ENCODE measurements around the gene ITGA3. TPM values are rescaled to one million over a fixed set of nuclear protein-coding genes. Genes with fewer than 3 reads are reported as not detected.
A peak's percentile ranks its signal among the peaks of the same experiment; 100 is the strongest.

ITGA3 gene
- total and polyA plus RNA-seq, 4 donors: 48.1 to 159 (median 131) TPM

DNA sequence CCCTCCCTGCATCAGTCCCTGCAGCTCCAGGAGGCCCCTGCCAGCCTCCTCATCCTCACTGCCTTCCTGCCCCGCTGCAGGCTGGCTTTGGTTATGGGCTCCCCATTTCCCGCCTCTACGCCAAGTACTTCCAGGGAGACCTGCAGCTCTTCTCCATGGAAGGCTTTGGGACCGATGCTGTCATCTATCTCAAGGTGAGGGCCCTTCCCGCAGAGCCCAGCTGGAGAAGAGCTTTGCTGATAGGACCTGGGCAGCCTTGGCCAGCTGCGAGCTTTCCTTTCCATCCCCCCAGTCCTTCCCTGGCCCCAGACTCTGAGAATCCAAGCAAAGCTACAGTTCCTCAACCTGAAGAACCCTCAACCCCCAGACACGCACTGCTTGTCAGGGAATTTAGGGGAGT lies 53.3 kb downstream of the ITGA3 start:
- Histone ChIP-seq H3K36me3 (ENCODE audit: control insufficient read depth in 1 of 2, insufficient read depth in 2 of 2, low read length in 1 of 2) (peaks cover 0 to 3% of the 10 kb centered on the region in 2 donors), H3K27me3 (ENCODE audit: control insufficient read depth in 1 of 2, insufficient read depth in 2 of 2, low read length in 1 of 2) (no peaks in the 10 kb centered on the region), H3K9me3 (ENCODE audit: control insufficient read depth, low read length) (no peaks in the 10 kb centered on the region), H3K27ac (ENCODE audit: low read depth in 1 of 2, low read length in 2 of 2) (no peak overlapping the region), H3K4me3 (ENCODE audit: low read length in 2 of 2) (no peak overlapping the region), H3K4me1 (ENCODE audit: control insufficient read depth in 1 of 2, insufficient read depth in 2 of 2, low read length in 2 of 2) (peaks cover 0 to 4% of the 10 kb centered on the region in 2 donors)
- 78 to 91% methylated on average over 7 of the region's 7 CpGs for WGBS, 2 donors
- intact Hi-C loops (cut with DNase I): no loop called here
- ATAC-seq (ENCODE audit: low FRiP score) (no peak), DNase-seq (no peak)

- intact Hi-C loops (cut with DNase I): loop anchor here (5.0 to 10.0 kb wide), 4 partner anchors 53 to 183 kb away; partner anchors contain the start of gene SGCA (in 1 of the 2)
- no peaks in the 10 kb centered on the region for H3K27me3 ChIP-seq (ENCODE audit: control insufficient read depth in 1 of 2, insufficient read depth in 2 of 2, low read length in 1 of 2)
- 83 to 88% methylated on average over 16 to 19 of the region's 19 CpGs for WGBS, 2 donors
- H3K4me3 ChIP-seq (ENCODE audit: low read length in 2 of 2): no peak overlapping the region
- peaks cover 0 to 3% of the 10 kb centered on the region in 2 donors for H3K36me3 ChIP-seq (ENCODE audit: control insufficient read depth in 1 of 2, insufficient read depth in 2 of 2, low read length in 1 of 2)
- H3K4me1 ChIP-seq (ENCODE audit: control insufficient read depth in 1 of 2, insufficient read depth in 2 of 2, low read length in 2 of 2): peaks cover 0 to 4% of the 10 kb centered on the region in 2 donors
- no peaks in the 10 kb centered on the region for H3K9me3 ChIP-seq (ENCODE audit: control insufficient read depth, low read length)
- ATAC-seq (ENCODE audit: low FRiP score) (no peak), DNase-seq (no peak)
- peak overlapping the region in 1 of 2 donors; percentile 14 for H3K27ac ChIP-seq (ENCODE audit: low read depth in 1 of 2, low read length in 2 of 2)
Measured at GRCh38 chr17:50109785-50110184, 53.9 kb downstream of the ITGA3 start.

GRCh38 chr17:50110591-50111349 lies 54.9 kb downstream of the ITGA3 start:
- Histone ChIP-seq H3K4me3 (ENCODE audit: low read length in 2 of 2) (no peak overlapping the region), H3K27me3 (ENCODE audit: control insufficient read depth in 1 of 2, insufficient read depth in 2 of 2, low read length in 1 of 2) (no peaks in the 10 kb centered on the region), H3K4me1 (ENCODE audit: control insufficient read depth in 1 of 2, insufficient read depth in 2 of 2, low read length in 2 of 2) (peaks cover 0 to 4% of the 10 kb centered on the region in 2 donors), H3K27ac (ENCODE audit: low read depth in 1 of 2, low read length in 2 of 2) (peak overlapping the region; percentile 91 to 96), H3K9me3 (ENCODE audit: control insufficient read depth, low read length) (no peaks in the 10 kb centered on the region), H3K36me3 (ENCODE audit: control insufficient read depth in 1 of 2, insufficient read depth in 2 of 2, low read length in 1 of 2) (peaks cover 0 to 3% of the 10 kb centered on the region in 2 donors)
- intact Hi-C loops (cut with DNase I): loop anchor here (5.0 to 10.0 kb wide), 4 partner anchors 52 to 182 kb away; partner anchors contain the start of gene SGCA (in 1 of the 2)
- peak in 1 of 2 donors; percentile 88 for DNase-seq
- WGBS, 2 donors: 57 to 60% methylated on average over 19 of the region's 19 CpGs
- peak; percentile 50 for ATAC-seq (ENCODE audit: low FRiP score)

GRCh38 chr17:50111673-50112655 lies 56.1 kb downstream of the ITGA3 start:
- Histone ChIP-seq H3K36me3 (ENCODE audit: control insufficient read depth in 1 of 2, insufficient read depth in 2 of 2, low read length in 1 of 2) (no peaks in the 10 kb centered on the region), H3K27ac (ENCODE audit: low read depth in 1 of 2, low read length in 2 of 2) (peak overlapping the region; percentile 91 to 96), H3K9me3 (ENCODE audit: control insufficient read depth, low read length) (no peaks in the 10 kb centered on the region), H3K27me3 (ENCODE audit: control insufficient read depth in 1 of 2, insufficient read depth in 2 of 2, low read length in 1 of 2) (no peaks in the 10 kb centered on the region), H3K4me3 (ENCODE audit: low read length in 2 of 2) (no peak overlapping the region), H3K4me1 (ENCODE audit: control insufficient read depth in 1 of 2, insufficient read depth in 2 of 2, low read length in 2 of 2) (peaks cover 0 to 4% of the 10 kb centered on the region in 2 donors)
- DNase-seq (peak; percentile 85 to 90), ATAC-seq (ENCODE audit: low FRiP score) (peak; percentile 79)
- intact Hi-C loops (cut with DNase I): loop anchor here (5.0 to 10.0 kb wide), 4 partner anchors 50 to 180 kb away; partner anchors contain the start of gene SGCA (in 1 of the 2)
- 21 to 25% methylated on average over 14 of the region's 14 CpGs for WGBS, 2 donors

DNA sequence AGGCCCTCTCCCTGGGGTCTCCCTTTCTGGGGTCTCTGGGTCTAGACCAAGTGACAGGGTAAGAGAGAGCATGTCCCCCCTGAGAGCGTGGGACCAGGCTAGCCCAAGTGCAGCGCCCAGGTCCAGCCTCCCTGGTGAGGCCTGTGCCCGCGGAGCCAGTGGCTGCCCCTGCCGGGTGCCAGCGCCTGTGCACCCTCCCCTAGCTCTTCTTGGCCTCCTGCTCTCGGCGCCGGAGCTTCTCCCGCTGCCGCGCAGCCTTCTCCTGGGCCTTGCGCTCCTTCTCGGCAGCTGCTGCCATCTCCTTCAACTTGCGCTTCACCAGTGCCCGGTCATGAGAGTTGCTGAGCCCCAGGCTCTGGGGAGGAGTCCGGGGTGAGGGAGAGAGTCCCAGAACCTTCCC lies 56.8 kb downstream of the ITGA3 start:
- WGBS, 2 donors: 33 to 36% methylated on average over 17 of the region's 17 CpGs
- no peak overlapping the region for H3K4me3 ChIP-seq (ENCODE audit: low read length in 2 of 2)
- no peaks in the 10 kb centered on the region for H3K27me3 ChIP-seq (ENCODE audit: control insufficient read depth in 1 of 2, insufficient read depth in 2 of 2, low read length in 1 of 2)
- H3K36me3 ChIP-seq (ENCODE audit: control insufficient read depth in 1 of 2, insufficient read depth in 2 of 2, low read length in 1 of 2): no peaks in the 10 kb centered on the region
- H3K9me3 ChIP-seq (ENCODE audit: control insufficient read depth, low read length): no peaks in the 10 kb centered on the region
- peaks cover 0 to 4% of the 10 kb centered on the region in 2 donors for H3K4me1 ChIP-seq (ENCODE audit: control insufficient read depth in 1 of 2, insufficient read depth in 2 of 2, low read length in 2 of 2)
- peak overlapping the region; percentile 14 to 87 for H3K27ac ChIP-seq (ENCODE audit: low read depth in 1 of 2, low read length in 2 of 2)
- ATAC-seq (ENCODE audit: low FRiP score) (peak; percentile 57), DNase-seq (no peak)
- intact Hi-C loops (cut with DNase I): loop anchor here (5.0 to 10.0 kb wide), 4 partner anchors 50 to 180 kb away; partner anchors contain the start of gene SGCA (in 1 of the 2)

- no peaks in the 10 kb centered on the region for H3K27me3 ChIP-seq (ENCODE audit: control insufficient read depth in 1 of 2, insufficient read depth in 2 of 2, low read length in 1 of 2)
- H3K9me3 ChIP-seq (ENCODE audit: control insufficient read depth, low read length): no peaks in the 10 kb centered on the region
- no peaks in the 10 kb centered on the region for H3K36me3 ChIP-seq (ENCODE audit: control insufficient read depth in 1 of 2, insufficient read depth in 2 of 2, low read length in 1 of 2)
- whole genome bisulfite sequencing, 2 donors: 75 to 76% methylated on average over 7 of the region's 7 CpGs
- DNase-seq (no peak), ATAC-seq (ENCODE audit: low FRiP score) (no peak)
- H3K4me3 ChIP-seq (ENCODE audit: low read length in 2 of 2): no peak overlapping the region
- intact Hi-C loops (cut with DNase I): loop anchor here (5.0 to 10.0 kb wide), 4 partner anchors 49 to 179 kb away; partner anchors contain the start of gene SGCA (in 1 of the 2)
- H3K27ac ChIP-seq (ENCODE audit: low read depth in 1 of 2, low read length in 2 of 2): no peak overlapping the region
- H3K4me1 ChIP-seq (ENCODE audit: control insufficient read depth in 1 of 2, insufficient read depth in 2 of 2, low read length in 2 of 2): peaks cover 0 to 4% of the 10 kb centered on the region in 2 donors
Measured at GRCh38 chr17:50113624-50114320, 57.9 kb downstream of the ITGA3 start.

- Histone ChIP-seq H3K4me1 (ENCODE audit: control insufficient read depth in 1 of 2, insufficient read depth in 2 of 2, low read length in 2 of 2) (peaks cover 0 to 4% of the 10 kb centered on the region in 2 donors), H3K4me3 (ENCODE audit: low read length in 2 of 2) (no peak overlapping the region), H3K27ac (ENCODE audit: low read depth in 1 of 2, low read length in 2 of 2) (no peak overlapping the region), H3K9me3 (ENCODE audit: control insufficient read depth, low read length) (no peaks in the 10 kb centered on the region), H3K36me3 (ENCODE audit: control insufficient read depth in 1 of 2, insufficient read depth in 2 of 2, low read length in 1 of 2) (no peaks in the 10 kb centered on the region), H3K27me3 (ENCODE audit: control insufficient read depth in 1 of 2, insufficient read depth in 2 of 2, low read length in 1 of 2) (no peaks in the 10 kb centered on the region)
- no peak for DNase-seq
- 87 to 89% methylated on average over 4 of the region's 4 CpGs for WGBS, 2 donors
- intact Hi-C loops (cut with DNase I): loop anchor here (5.0 to 10.0 kb wide), 4 partner anchors 48 to 178 kb away; partner anchors contain the start of gene SGCA (in 1 of the 2)
- no peak for ATAC-seq (ENCODE audit: low FRiP score)
Measured at GRCh38 chr17:50114401-50114800, 58.5 kb downstream of the ITGA3 start.

Measured in aorta (tissue), 5 donors.